HG03060 (cell line): ENCODE measurements around the gene MAD2L1.

ENCODE experiments used
- ATAC-seq: cut with Tn5 transposase; IDR thresholded peaks from one replicate; pipeline ENCODE4 v1.9.1; 2021; ENCODE audit warnings: low read depth, moderate number of reproducible peaks; ENCODE audit not compliant: unreplicated experiment

Gene MAD2L1

GRCh38 chr4:120007191-120007871 lies 59.3 kb downstream of the MAD2L1 start:
- ATAC-seq, result no peak
